ENCODE results near the gene ACAT1.

The ACAT1 gene

GRCh38 chr11:108177570-108177969 is 56.2 kb downstream of the ACAT1 start:
- no peaks in the 10 kb centered on the region for H3K4me1 ChIP-seq (ENCODE audit: insufficient read depth, low read length)
- H3K9me3 ChIP-seq (ENCODE audit: control insufficient read depth, insufficient read depth, low read length), result no peaks in the 10 kb centered on the region
- H3K9ac ChIP-seq (ENCODE audit: low read depth, low read length), result no peak overlapping the region
- peaks cover 9% of the 10 kb centered on the region for H3K36me3 ChIP-seq (ENCODE audit: insufficient read depth, low read length)

- Histone ChIP-seq H3K36me3 (ENCODE audit: insufficient read depth, low read length) (no peaks in the 10 kb centered on the region), H3K9ac (ENCODE audit: low read depth, low read length) (no peak overlapping the region), H3K4me1 (ENCODE audit: insufficient read depth, low read length) (no peaks in the 10 kb centered on the region), H3K9me3 (ENCODE audit: control insufficient read depth, insufficient read depth, low read length) (no peaks in the 10 kb centered on the region)
These were observed 72.4 kb downstream of the ACAT1 start for GRCh38 chr11:108193725-108194124.

- H3K9me3 ChIP-seq (ENCODE audit: control insufficient read depth, insufficient read depth, low read length), result no peaks in the 10 kb centered on the region
- no peaks in the 10 kb centered on the region for H3K36me3 ChIP-seq (ENCODE audit: insufficient read depth, low read length)
- peaks cover 18% of the 10 kb centered on the region for H3K4me1 ChIP-seq (ENCODE audit: insufficient read depth, low read length)
- H3K9ac ChIP-seq (ENCODE audit: low read depth, low read length), result no peak overlapping the region
These were observed 75.5 kb downstream of the ACAT1 start for GRCh38 chr11:108196901-108197300.

Measured in ES-I3 (cell line).